GM18951 (cell line): ENCODE results near the gene NET1.

Experiments
- POLR2A ChIP-seq: IDR thresholded peaks from 4 replicates; pipeline ENCODE4 v1.6.1; 2011; ENCODE audit warnings: mild to moderate bottlenecking; ENCODE audit not compliant: insufficient read length, insufficient read depth; ENCODE audit errors: extremely low read depth
- in situ Hi-C: fragments of 300-500 bp; cut with MboI; formaldehyde crosslinking; loops from one replicate; pipeline ENCODE4 v1.12.0; 2022; ENCODE audit warnings: low sequenced_read_pairs, mixed read lengths, inconsistent platforms; ENCODE audit not compliant: unreplicated experiment

Gene NET1

GRCh38 chr10:5453749-5454489, 41.6 kb downstream of the NET1 start:
- TF ChIP-seq POLR2A = no peak
- in situ Hi-C loops = no loop called here

GRCh38 chr10:5456563-5456962, 44.2 kb downstream of the NET1 start:
- no peak for TF ChIP-seq POLR2A
- in situ Hi-C loops = no loop called here

- in situ Hi-C loops = no loop called here
- TF ChIP-seq POLR2A = no peak
These were observed 45.4 kb downstream of the NET1 start for GRCh38 chr10:5457741-5458140.

GRCh38 chr10:5458425-5458824, 46.1 kb downstream of the NET1 start:
- in situ Hi-C loops = no loop called here
- TF ChIP-seq POLR2A = no peak

GRCh38 chr10:5458949-5459747, 46.8 kb downstream of the NET1 start:
- in situ Hi-C loops = no loop called here

GRCh38 chr10:5460468-5461202, 48.3 kb downstream of the NET1 start:
- in situ Hi-C loops = no loop called here
- TF ChIP-seq POLR2A = no peak

More at GRCh38 chr10:5458949-5459747, 46.8 kb downstream of the NET1 start:
- no peak for TF ChIP-seq POLR2A

GRCh38 chr10:5461203-5461588, 48.8 kb downstream of the NET1 start:
- TF ChIP-seq POLR2A = no peak
- in situ Hi-C loops = no loop called here

- no peak for TF ChIP-seq POLR2A
- in situ Hi-C loops = no loop called here
These were observed 49.8 kb downstream of the NET1 start for GRCh38 chr10:5461914-5462840.

GRCh38 chr10:5462841-5463293, 50.5 kb downstream of the NET1 start:
- in situ Hi-C loops = no loop called here
- no peak for TF ChIP-seq POLR2A

GRCh38 chr10:5464546-5464945, 52.2 kb downstream of the NET1 start:
- in situ Hi-C loops = no loop called here
- no peak for TF ChIP-seq POLR2A

GRCh38 chr10:5465976-5466450, 53.7 kb downstream of the NET1 start:
- no peak for TF ChIP-seq POLR2A
- in situ Hi-C loops = no loop called here

- in situ Hi-C loops = no loop called here
- no peak for TF ChIP-seq POLR2A
These were observed 54.3 kb downstream of the NET1 start for GRCh38 chr10:5466451-5467206.

- in situ Hi-C loops = no loop called here
- TF ChIP-seq POLR2A = no peak
These were observed 54.8 kb downstream of the NET1 start for GRCh38 chr10:5467207-5467535.
